Measurements from ENCODE around the gene COLEC11.
A peak's percentile ranks its signal among the peaks of the same experiment; 100 is the strongest.

The COLEC11 gene

DNA sequence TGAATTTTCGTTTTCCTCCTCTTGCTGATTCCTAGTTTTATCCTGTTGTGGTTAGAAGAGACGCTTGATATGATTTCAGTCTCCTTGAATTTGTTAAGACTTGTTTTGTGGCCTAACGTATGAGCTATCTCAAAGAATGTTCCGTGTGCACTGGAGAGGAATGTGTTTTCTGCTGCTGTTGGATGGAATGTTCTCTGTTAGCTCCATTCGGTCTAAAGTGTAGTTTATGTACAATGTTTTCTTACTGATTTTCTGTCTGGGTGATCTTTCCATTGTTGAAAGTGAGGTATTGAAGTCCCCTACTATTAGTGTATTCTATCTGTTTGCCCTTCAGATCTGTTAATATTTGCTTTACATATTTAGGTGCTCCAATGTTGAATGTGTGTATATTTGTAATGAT, 25.9 kb downstream of the COLEC11 start:
- peak; percentile 86 for DNase-seq (ENCODE audit: low read depth)
- TF ChIP-seq, protein P1, sequence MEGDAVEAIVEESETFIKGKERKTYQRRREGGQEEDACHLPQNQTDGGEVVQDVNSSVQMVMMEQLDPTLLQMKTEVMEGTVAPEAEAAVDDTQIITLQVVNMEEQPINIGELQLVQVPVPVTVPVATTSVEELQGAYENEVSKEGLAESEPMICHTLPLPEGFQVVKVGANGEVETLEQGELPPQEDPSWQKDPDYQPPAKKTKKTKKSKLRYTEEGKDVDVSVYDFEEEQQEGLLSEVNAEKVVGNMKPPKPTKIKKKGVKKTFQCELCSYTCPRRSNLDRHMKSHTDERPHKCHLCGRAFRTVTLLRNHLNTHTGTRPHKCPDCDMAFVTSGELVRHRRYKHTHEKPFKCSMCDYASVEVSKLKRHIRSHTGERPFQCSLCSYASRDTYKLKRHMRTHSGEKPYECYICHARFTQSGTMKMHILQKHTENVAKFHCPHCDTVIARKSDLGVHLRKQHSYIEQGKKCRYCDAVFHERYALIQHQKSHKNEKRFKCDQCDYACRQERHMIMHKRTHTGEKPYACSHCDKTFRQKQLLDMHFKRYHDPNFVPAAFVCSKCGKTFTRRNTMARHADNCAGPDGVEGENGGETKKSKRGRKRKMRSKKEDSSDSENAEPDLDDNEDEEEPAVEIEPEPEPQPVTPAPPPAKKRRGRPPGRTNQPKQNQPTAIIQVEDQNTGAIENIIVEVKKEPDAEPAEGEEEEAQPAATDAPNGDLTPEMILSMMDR (IDR thresholded peaks at IDR 0.05; ENCODE audit: insufficient read depth, low read depth, low read length, missing control alignments), result no peak
- H3K4me3 ChIP-seq (ENCODE audit: low read length), result no peak overlapping the region

DNA sequence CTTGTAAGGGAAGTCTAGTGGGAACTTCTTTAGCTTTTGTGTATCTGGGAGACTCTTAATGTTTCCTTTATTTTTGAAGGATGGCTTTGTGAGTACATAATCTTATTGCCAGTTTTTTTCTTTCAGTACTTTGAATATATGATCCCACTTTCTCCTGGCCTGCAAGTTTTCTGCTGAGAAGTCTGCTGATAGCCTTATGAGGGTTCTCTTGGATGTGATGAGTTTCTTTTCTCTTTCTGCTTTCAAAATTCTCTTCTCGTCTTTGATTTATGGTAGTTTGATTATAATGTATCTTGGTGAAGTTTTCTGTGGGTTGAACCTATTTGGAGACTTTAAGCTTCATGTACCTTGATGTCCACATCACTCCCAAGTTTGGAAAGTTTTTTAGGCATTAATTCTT, 28.1 kb downstream of the COLEC11 start:
- TF ChIP-seq, protein P1 (IDR thresholded peaks at IDR 0.05; ENCODE audit: insufficient read depth, low read depth, low read length, missing control alignments), result no peak
- no peak for DNase-seq (ENCODE audit: low read depth)
- no peak overlapping the region for H3K4me3 ChIP-seq (ENCODE audit: low read length)

GRCh38 chr2:3624059-3624794, 29.3 kb downstream of the COLEC11 start:
- no peak for DNase-seq (ENCODE audit: low read depth)
- no peak overlapping the region for H3K4me3 ChIP-seq (ENCODE audit: low read length)
- TF ChIP-seq, protein P1 (IDR thresholded peaks at IDR 0.05; ENCODE audit: insufficient read depth, low read depth, low read length, missing control alignments), result no peak

- TF ChIP-seq, protein P1 (IDR thresholded peaks at IDR 0.05; ENCODE audit: insufficient read depth, low read depth, low read length, missing control alignments), result no peak
- no peak overlapping the region for H3K4me3 ChIP-seq (ENCODE audit: low read length)
- no peak for DNase-seq (ENCODE audit: low read depth)
Observed at GRCh38 chr2:3625186-3625585, 30.3 kb downstream of the COLEC11 start.

- H3K4me3 ChIP-seq (ENCODE audit: low read length), result no peak overlapping the region
- TF ChIP-seq, protein P1 (IDR thresholded peaks at IDR 0.05; ENCODE audit: insufficient read depth, low read depth, low read length, missing control alignments), result no peak
- no peak for DNase-seq (ENCODE audit: low read depth)
Observed at GRCh38 chr2:3626118-3626811, 31.4 kb downstream of the COLEC11 start.

GRCh38 chr2:3626812-3627499, 32.0 kb downstream of the COLEC11 start:
- TF ChIP-seq, protein P1 (IDR thresholded peaks at IDR 0.05; ENCODE audit: insufficient read depth, low read depth, low read length, missing control alignments), result no peak
- DNase-seq (ENCODE audit: low read depth), result no peak
- no peak overlapping the region for H3K4me3 ChIP-seq (ENCODE audit: low read length)

Data from epithelial cell of esophagus (primary cell).